ENCODE results near the gene PRKCE. TPM values are rescaled to one million over a fixed set of nuclear protein-coding genes. Genes with fewer than 3 reads are reported as not detected.

Gene PRKCE
- total and polyA plus RNA-seq, 2 of the 8 experiments (the other 6 are each of a cell fraction or from before 2014, with no cell fraction given) = 0.54 to 2.1 TPM

GRCh38 chr2:45661828-45662227, 10.4 kb downstream of the PRKCE start (continued):
- TF ChIP-seq SIN3A (conservative IDR thresholded peaks at IDR 0.05 in 1 of 2, IDR thresholded peaks at IDR 0.05 in 1 of 2; ENCODE audit: low read depth in 1 of 2, low read length in 2 of 2) (no peak), SP1 (IDR thresholded peaks at IDR 0.05; ENCODE audit: low read depth, low read length) (no peak), RNF2 (IDR thresholded peaks at IDR 0.05; ENCODE audit: borderline replicate concordance, low read depth, low read length, missing control alignments, poor library complexity, severe bottlenecking) (no peak), GABPA (IDR thresholded peaks at IDR 0.05; ENCODE audit: borderline replicate concordance, insufficient read depth, low read length) (no peak), USF2 (IDR thresholded peaks at IDR 0.05; ENCODE audit: low read length) (no peak), TAF7 (optimal IDR thresholded peaks at IDR 0.05; ENCODE audit: borderline replicate concordance, low read depth, low read length) (no peak), KDM4A (IDR thresholded peaks at IDR 0.05; ENCODE audit: low read depth, low read length, severe bottlenecking) (no peak)
